IMR-90 (cell line): ENCODE data around the gene LDAH. TPM values are rescaled to one million over a fixed set of nuclear protein-coding genes. Genes with fewer than 3 reads are reported as not detected.

ENCODE experiments used
- ATAC-seq: fragments of 200-7000 bp; cut with Tn5 transposase; 2 replicates; pipeline ENCODE4 v1.9.1; 2020; ENCODE audit warnings: low read depth, mild to moderate bottlenecking, moderate library complexity
- BruUV-seq: library from RNA; stranded (reverse); fragments of 400-500 nt; replicated peaks from 2 replicates; lab custom pipeline; 2021; lab: Mats Ljungman, UMichigan
- CTCF ChIA-PET: fragments of 300-600 bp; formaldehyde crosslinking; extraction: SDS; loops from one replicate; lab custom pipeline; 2021; ENCODE audit warnings: antibody characterized with exemption; lab: Yijun Ruan, JAX
- POLR2A ChIA-PET: fragments of 300-600 bp; sonication (Branson Sonifier 250); formaldehyde crosslinking; loops from one replicate; lab custom pipeline; 2022; ENCODE audit warnings: antibody characterized with exemption; ENCODE audit not compliant: unreplicated experiment; lab: Charles Lee
- DNase-seq: peaks from one replicate; pipeline ENCODE4 v3.0.0; 2013
- H2AFZ ChIP-seq: replicated peaks from 2 replicates; pipeline ENCODE3; 2013; ENCODE audit warnings: low read length, mild to moderate bottlenecking; ENCODE audit not compliant: poor library complexity
- H2AK5ac ChIP-seq: 2 replicates; pipeline ENCODE4 v1.6.1; 2013; ENCODE audit warnings: low read depth, low read length, inconsistent platforms
- H2AK9ac ChIP-seq: replicated peaks from 2 replicates; pipeline ENCODE3; 2013; ENCODE audit warnings: mild to moderate bottlenecking, low read depth, low read length, moderate library complexity; ENCODE audit not compliant: poor library complexity
- H2BK120ac ChIP-seq: 2 replicates; pipeline ENCODE4 v1.6.1; 2013; ENCODE audit warnings: low read depth, low read length, inconsistent platforms
- H2BK15ac ChIP-seq: 3 replicates; pipeline ENCODE4 v1.6.1; 2013; ENCODE audit warnings: low read depth, low read length, inconsistent platforms
- H2BK20ac ChIP-seq: 2 replicates; pipeline ENCODE4 v1.6.1; 2013; ENCODE audit warnings: low read depth, mild to moderate bottlenecking, inconsistent platforms, low read length, moderate library complexity
- H2BK5ac ChIP-seq: 2 replicates; pipeline ENCODE4 v1.6.1; 2013; ENCODE audit warnings: mild to moderate bottlenecking, low read depth, low read length, inconsistent platforms; ENCODE audit not compliant: poor library complexity, severe bottlenecking
- H3K14ac ChIP-seq: replicated peaks from 2 replicates; pipeline ENCODE4 v1.6.1; 2013; ENCODE audit warnings: low read depth, low read length, inconsistent platforms
- H3K18ac ChIP-seq: 2 replicates; pipeline ENCODE4 v1.6.1; 2013; ENCODE audit warnings: low read depth, low read length, control low read depth
- H3K23ac ChIP-seq: 2 replicates; pipeline ENCODE4 v1.6.1; 2013; ENCODE audit warnings: low read depth, low read length, inconsistent platforms
- H3K27ac ChIP-seq: 2 replicates; pipeline ENCODE4 v1.5.1; 2013; ENCODE audit warnings: mild to moderate bottlenecking, control low read depth, low read length; ENCODE audit not compliant: insufficient read depth
- H3K27me3 ChIP-seq: 2 replicates; pipeline ENCODE4 v1.6.1; 2013; ENCODE audit warnings: low read length; ENCODE audit not compliant: control insufficient read depth, insufficient read depth
- H3K36me3 ChIP-seq: 2 replicates; pipeline ENCODE4 v1.6.1; 2013; ENCODE audit warnings: low read length, mixed read lengths; ENCODE audit not compliant: control insufficient read depth, insufficient read depth
- H3K4ac ChIP-seq: 2 replicates; pipeline ENCODE4 v1.6.1; 2013; ENCODE audit warnings: low read depth, low read length, inconsistent platforms
- H3K4me1 ChIP-seq: 2 replicates; pipeline ENCODE4 v1.6.1; 2013; ENCODE audit warnings: low read length, mixed read lengths; ENCODE audit not compliant: control insufficient read depth, insufficient read depth
- H3K4me2 ChIP-seq: 2 replicates; pipeline ENCODE4 v1.6.1; 2013; ENCODE audit warnings: low read depth, mild to moderate bottlenecking, control low read depth, low read length, moderate library complexity
- H3K4me3 ChIP-seq: 2 replicates; pipeline ENCODE4 v1.5.1; 2013; ENCODE audit warnings: low read depth, mild to moderate bottlenecking, control low read depth, low read length, moderate library complexity; ENCODE audit not compliant: insufficient read depth
- H3K56ac ChIP-seq: 2 replicates; pipeline ENCODE4 v1.6.1; 2013; ENCODE audit warnings: low read length, inconsistent platforms; ENCODE audit not compliant: insufficient read depth; ENCODE audit errors: extremely low read depth
- H3K79me1 ChIP-seq, 2 experiments: 2 replicates each; pipeline ENCODE4 v1.6.1; 2013; ENCODE audit warnings: low read length in 2 of 2, inconsistent platforms in 1 of 2, low read depth in 1 of 2
- H3K9ac ChIP-seq: 2 replicates; pipeline ENCODE4 v1.6.1; 2013; ENCODE audit warnings: low read depth, low read length, control low read depth
- H3K9me1 ChIP-seq: 2 replicates; pipeline ENCODE4 v1.6.1; 2013; ENCODE audit warnings: low read length, inconsistent platforms; ENCODE audit not compliant: insufficient read depth
- H3K9me3 ChIP-seq: 2 replicates; pipeline ENCODE4 v1.6.1; 2013; ENCODE audit warnings: low read length; ENCODE audit not compliant: control insufficient read depth, insufficient read depth
- H4K20me1 ChIP-seq: 2 replicates; pipeline ENCODE4 v1.6.1; 2013; ENCODE audit warnings: low read length, inconsistent platforms; ENCODE audit not compliant: insufficient read depth
- H4K5ac ChIP-seq: 2 replicates; pipeline ENCODE4 v1.6.1; 2013; ENCODE audit warnings: mild to moderate bottlenecking, low read depth, low read length, control low read depth
- H4K8ac ChIP-seq, 2 experiments: 2 replicates each; pipeline ENCODE4 v1.6.1; 2013; ENCODE audit warnings: low read depth in 2 of 2, low read length in 2 of 2, control low read depth in 1 of 2, inconsistent platforms in 1 of 2
- H4K91ac ChIP-seq: 2 replicates; pipeline ENCODE4 v1.6.1; 2013; ENCODE audit warnings: low read depth, low read length, inconsistent platforms; ENCODE audit not compliant: insufficient read depth
- MAZ ChIP-seq: IDR thresholded peaks from 2 replicates; pipeline ENCODE4 v1.6.1; 2012; ENCODE audit warnings: low read depth, mild to moderate bottlenecking, low read length, improper control_type of control experiment, moderate library complexity, borderline replicate concordance
- WGBS, 2 experiments: methylation state at CpG; one replicate each; pipeline versions ENCODE4 v1.1.5 to v1.1.7; 2013; ENCODE audit warnings: missing lambda C conversion rate in 2 of 2; ENCODE audit not compliant: insufficient read length in 1 of 2; ENCODE audit errors: extremely low coverage in 2 of 2; 5-methylcytosine and 5-hydroxymethylcytosine counted together
- dilution Hi-C: fragments of 300-500 bp; cut with HindIII; formaldehyde crosslinking; loops from one replicate; pipeline ENCODE4 v1.14.3; 2018; ENCODE audit warnings: low sequenced_read_pairs; ENCODE audit not compliant: unreplicated experiment
- in situ Hi-C: fragments of 300-500 bp; cut with MboI; formaldehyde crosslinking; loops from 3 replicates; pipeline ENCODE4 v1.14.3; 2019; ENCODE audit warnings: low sequenced_read_pairs, inconsistent platforms, mixed read lengths
- intact Hi-C: fragments of 100-400 bp; cut with micrococcal nuclease; formaldehyde crosslinking; loops from 2 replicates; pipeline ENCODE4 v1.10.0; 2022
- polyA plus RNA-seq, 3 experiments: library from polyadenylated mRNA; depleted of rRNA; stranded (reverse); fragments of >200 nt; gene quantifications; 2 replicates each; pipeline ENCODE4 v1.2.3, GENCODE V29; 2012; ENCODE audit warnings: low replicate concordance in 1 of 3
- total RNA-seq: library from RNA; depleted of rRNA; stranded (reverse); fragments of >200 nt; gene quantifications from 2 replicates; pipeline ENCODE4 v1.2.3, GENCODE V29; 2012
- TF ChIP-seq, protein P1 (sequence below): fragments of 150-350 bp; IDR thresholded peaks from 2 replicates; pipeline ENCODE4 v1.6.1; 2017; ENCODE audit warnings: mild to moderate bottlenecking, antibody characterized with exemption, low read length, low read depth

LDAH gene
- total and polyA plus RNA-seq, 2 of the 4 experiments (the other 2 are of a cell fraction) = 12.1 to 31.7 TPM

DNA sequence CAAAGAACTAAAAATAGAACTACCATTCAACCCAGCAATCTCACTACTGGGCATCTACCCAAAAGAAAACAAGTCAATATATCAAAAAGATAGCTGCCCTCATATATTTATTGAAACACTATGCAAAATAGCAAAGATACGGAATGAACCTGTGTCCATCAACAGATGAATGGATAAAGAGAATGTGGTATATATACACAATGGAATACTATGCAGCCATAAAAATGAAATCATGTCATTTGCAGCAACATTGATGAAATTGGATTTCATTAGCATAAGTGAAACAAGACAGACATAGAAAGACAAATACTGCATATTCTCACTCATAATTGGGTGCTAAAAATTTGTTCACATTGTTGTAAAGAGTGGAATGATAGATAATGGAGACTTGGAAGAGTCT is 16.2 kb upstream of the LDAH start:
- no CpG with 5 or more reads among the region's 1 CpG for WGBS, 2 experiments
- Histone ChIP-seq H3K36me3 (no peaks in the 10 kb centered on the region), H3K4ac (no peak overlapping the region), H3K23ac (no peak overlapping the region), H3K79me1 (no peaks in the 10 kb centered on the region), H3K27ac (no peak overlapping the region), H3K4me3 (no peak overlapping the region), H2AK9ac (no peak overlapping the region), H2BK5ac (no peak overlapping the region), H2BK20ac (no peak overlapping the region), H2AK5ac (no peak overlapping the region), H3K4me2 (no peak overlapping the region), H3K4me1 (no peaks in the 10 kb centered on the region), H3K56ac (no peak overlapping the region), H2BK120ac (no peak overlapping the region), H3K27me3 (no peaks in the 10 kb centered on the region), H3K9ac (no peak overlapping the region), H2BK15ac (no peak overlapping the region), H4K8ac (no peak overlapping the region), H4K20me1 (no peaks in the 10 kb centered on the region), H3K14ac (no peak overlapping the region), H2AFZ (no peak overlapping the region), H3K9me1 (no peaks in the 10 kb centered on the region), H4K5ac (no peak overlapping the region), H3K18ac (no peak overlapping the region), H4K91ac (no peak overlapping the region), H3K9me3 (no peaks in the 10 kb centered on the region)
- TF ChIP-seq, protein P1, sequence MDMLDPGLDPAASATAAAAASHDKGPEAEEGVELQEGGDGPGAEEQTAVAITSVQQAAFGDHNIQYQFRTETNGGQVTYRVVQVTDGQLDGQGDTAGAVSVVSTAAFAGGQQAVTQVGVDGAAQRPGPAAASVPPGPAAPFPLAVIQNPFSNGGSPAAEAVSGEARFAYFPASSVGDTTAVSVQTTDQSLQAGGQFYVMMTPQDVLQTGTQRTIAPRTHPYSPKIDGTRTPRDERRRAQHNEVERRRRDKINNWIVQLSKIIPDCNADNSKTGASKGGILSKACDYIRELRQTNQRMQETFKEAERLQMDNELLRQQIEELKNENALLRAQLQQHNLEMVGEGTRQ = no peak
- no peak for TF ChIP-seq MAZ
- ChIA-PET POLR2A (no interaction called here), CTCF (no interaction called here)
- in situ Hi-C loops = no loop called here
- ATAC-seq (no peak), DNase-seq (no peak)
- no TSS peak for BruUV-seq
- intact Hi-C loops = no loop called here
- dilution Hi-C loops = no loop called here
